GM23338 (cell line): Measurements from ENCODE around the gene PTPRN2. TPM values are rescaled to one million over a fixed set of nuclear protein-coding genes. Genes with fewer than 3 reads are reported as not detected.

Experiments used
- ATAC-seq: fragments of 200-7000 bp; cut with Tn5 transposase; 3 replicates; pipeline ENCODE4 v1.9.1; 2020
- DNase-seq: peaks from one replicate; pipeline ENCODE4 v3.0.0-alpha.2; 2015; ENCODE audit warnings: low spot score
- H2AFZ ChIP-seq: fragments of 200-600 bp; sonication (generic); 2 replicates; pipeline ENCODE4 v1.8.0; 2016; ENCODE audit warnings: antibody characterized with exemption, mild to moderate bottlenecking, moderate library complexity
- H3F3A ChIP-seq: fragments of 200-600 bp; sonication (generic); replicated peaks from 2 replicates; pipeline ENCODE4 v1.8.0; 2017; ENCODE audit warnings: antibody characterized with exemption, mixed run types, low read depth
- H3K27ac ChIP-seq: fragments of 200-600 bp; sonication (generic); 2 replicates; pipeline ENCODE4 v1.6.1; 2016; ENCODE audit warnings: low read depth
- H3K27me3 ChIP-seq: fragments of 200-600 bp; sonication (generic); 2 replicates; pipeline ENCODE4 v1.8.0; 2016; ENCODE audit warnings: mild to moderate bottlenecking, mixed run types, moderate library complexity; ENCODE audit not compliant: insufficient read depth
- H3K36me3 ChIP-seq: fragments of 200-600 bp; sonication (generic); 2 replicates; pipeline ENCODE4 v1.8.0; 2016; ENCODE audit warnings: mild to moderate bottlenecking; ENCODE audit not compliant: insufficient read depth
- H3K4me1 ChIP-seq: fragments of 200-600 bp; sonication (generic); 2 replicates; pipeline ENCODE4 v1.8.0; 2016; ENCODE audit warnings: mild to moderate bottlenecking, moderate library complexity; ENCODE audit not compliant: insufficient read depth
- H3K4me2 ChIP-seq: fragments of 200-600 bp; sonication (generic); 2 replicates; pipeline ENCODE4 v1.7.1; 2017; ENCODE audit warnings: mixed run types
- H3K4me3 ChIP-seq: fragments of 200-600 bp; sonication (generic); 2 replicates; pipeline ENCODE4 v1.6.1; 2016; ENCODE audit warnings: mixed run types
- H3K79me2 ChIP-seq: fragments of 200-600 bp; sonication (generic); replicated peaks from 2 replicates; pipeline ENCODE4 v1.8.0; 2017; ENCODE audit warnings: mild to moderate bottlenecking; ENCODE audit not compliant: insufficient read depth
- H3K9me2 ChIP-seq: fragments of 200-600 bp; sonication (generic); 2 replicates; pipeline ENCODE4 v1.8.0; 2017; ENCODE audit not compliant: insufficient read depth
- H4K20me1 ChIP-seq: fragments of 200-600 bp; sonication (generic); replicated peaks from 2 replicates; pipeline ENCODE4 v1.8.0; 2017; ENCODE audit warnings: mild to moderate bottlenecking; ENCODE audit not compliant: insufficient read depth
- H3K27ac Mint-ChIP-seq: 2 replicates; pipeline ENCODE4 v1.8.0; 2020; ENCODE audit warnings: inconsistent platforms, mild to moderate bottlenecking, moderate library complexity, mixed read lengths
- H3K27me3 Mint-ChIP-seq: 3 replicates; pipeline ENCODE4 v1.8.0; 2022; ENCODE audit warnings: low read depth, mild to moderate bottlenecking, moderate library complexity, mixed read lengths, inconsistent platforms; ENCODE audit not compliant: insufficient read depth, poor library complexity
- H3K36me3 Mint-ChIP-seq: 3 replicates; pipeline ENCODE4 v1.8.0; 2021; ENCODE audit warnings: low read depth, mild to moderate bottlenecking, inconsistent platforms, moderate library complexity, mixed read lengths
- H3K4me1 Mint-ChIP-seq: 3 replicates; pipeline ENCODE4 v1.8.0; 2020; ENCODE audit warnings: mild to moderate bottlenecking, inconsistent platforms, mixed read lengths
- H3K4me3 Mint-ChIP-seq: 3 replicates; pipeline ENCODE4 v1.8.0; 2021; ENCODE audit warnings: moderate library complexity, mild to moderate bottlenecking, inconsistent platforms, mixed read lengths
- H3K9me3 Mint-ChIP-seq: 3 replicates; pipeline ENCODE4 v1.8.0; 2020; ENCODE audit warnings: moderate library complexity, mild to moderate bottlenecking, inconsistent platforms, mixed read lengths
- CREB1 ChIP-seq: fragments of 250-450 bp; sonication (Bioruptor Pico); IDR thresholded peaks from 2 replicates; pipeline ENCODE4 v1.5.0; 2020; ENCODE audit warnings: low read depth, mild to moderate bottlenecking, moderate library complexity
- EZH2 ChIP-seq: fragments of 200-600 bp; sonication (generic); IDR thresholded peaks from one replicate; pipeline ENCODE4 v1.8.0; 2017; ENCODE audit warnings: antibody characterized with exemption, mild to moderate bottlenecking, low read depth; ENCODE audit not compliant: unreplicated experiment
- EZH2phosphoT487 ChIP-seq: fragments of 200-600 bp; sonication (generic); IDR thresholded peaks from one replicate; pipeline ENCODE4 v1.8.1; 2018; ENCODE audit warnings: antibody characterized with exemption; ENCODE audit not compliant: unreplicated experiment
- JUNB ChIP-seq: IDR thresholded peaks from one replicate; pipeline ENCODE4 v1.6.1; 2016; ENCODE audit warnings: antibody characterized with exemption; ENCODE audit not compliant: unreplicated experiment
- NANOG ChIP-seq: IDR thresholded peaks from 2 replicates; pipeline ENCODE4 v1.6.1; 2016; ENCODE audit warnings: antibody characterized with exemption, borderline replicate concordance
- POLR2AphosphoS5 ChIP-seq: IDR thresholded peaks from 2 replicates; pipeline ENCODE4 v1.6.1; 2016; ENCODE audit warnings: antibody characterized with exemption, low read depth
- STAT1 ChIP-seq: IDR thresholded peaks from one replicate; pipeline ENCODE4 v1.6.1; 2016; ENCODE audit warnings: antibody characterized with exemption; ENCODE audit not compliant: unreplicated experiment
- ZNF114 ChIP-seq: fragments of 250-450 bp; sonication (Bioruptor Pico); IDR thresholded peaks from 2 replicates; pipeline ENCODE4 v1.5.0; 2020; ENCODE audit warnings: mild to moderate bottlenecking, moderate library complexity
- ZNF331 ChIP-seq: fragments of 250-450 bp; sonication (Bioruptor Pico); IDR thresholded peaks from 2 replicates; pipeline ENCODE4 v1.5.0; 2020; ENCODE audit warnings: low read depth, mild to moderate bottlenecking, moderate library complexity
- polyA plus RNA-seq: library from polyadenylated mRNA; unstranded; fragments of >200 nt; fragmentation: Nextera tagmentation; extraction: Ambion mirVana; gene quantifications from 2 replicates; pipeline ENCODE4 v1.2.1, GENCODE V29; 2016
- total RNA-seq: library from RNA; depleted of rRNA; stranded (reverse); fragments of >200 nt; shearing (Covaris generic); gene quantifications from 2 replicates; pipeline ENCODE4 v1.2.3, GENCODE V29; 2014
- TF ChIP-seq, protein P1 (sequence below), 2 experiments: fragments of 200-600 bp in 1 of 2; sonication (generic) in 1 of 2; conservative IDR thresholded peaks; 2 replicates each; pipeline versions ENCODE4 v1.5.1 to v1.6.1; 2016 to 2017; ENCODE audit warnings: antibody characterized with exemption in 2 of 2, low read depth in 2 of 2, mild to moderate bottlenecking in 2 of 2, moderate library complexity in 1 of 2
- TF ChIP-seq, protein P2 (sequence below): IDR thresholded peaks from 2 replicates; pipeline ENCODE4 v1.6.1; 2016; ENCODE audit warnings: antibody characterized with exemption
- TF ChIP-seq, protein P3 (sequence below): IDR thresholded peaks from one replicate; pipeline ENCODE4 v1.6.1; 2018; ENCODE audit warnings: antibody characterized with exemption; ENCODE audit not compliant: unreplicated experiment
- TF ChIP-seq, protein P4 (sequence below): fragments of 250-450 bp; sonication (Bioruptor Pico); IDR thresholded peaks from 2 replicates; pipeline ENCODE4 v1.5.0; 2020; ENCODE audit warnings: mild to moderate bottlenecking, moderate library complexity

PTPRN2 gene
- total and polyA plus RNA-seq, 2 experiments from 2014 or later: 0.87 to 4.0 TPM

DNA sequence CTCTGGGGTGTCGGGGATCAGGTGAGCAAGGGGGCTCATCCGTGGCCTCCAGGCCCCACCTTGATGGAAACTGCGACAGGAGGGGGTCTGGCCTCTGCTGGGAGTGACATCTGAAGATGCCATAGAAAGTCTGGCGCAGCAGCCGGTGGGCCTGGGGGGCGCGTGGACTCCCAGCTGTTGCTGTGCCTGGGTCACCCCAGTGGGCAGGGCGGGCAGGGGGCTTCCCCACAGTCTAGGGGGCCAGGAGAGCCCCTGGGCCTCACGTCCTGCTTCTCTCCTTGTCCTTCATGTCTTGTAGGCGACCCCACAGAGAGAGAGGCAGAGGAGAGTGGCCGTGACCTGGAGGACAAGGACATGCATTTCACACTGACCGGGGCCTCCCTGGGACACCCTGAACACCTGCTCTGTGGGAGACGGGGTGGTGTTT, 800.3 kb downstream of the PTPRN2 start:
- Histone ChIP-seq H3K27ac (no peak overlapping the region), H2AFZ (no peak overlapping the region), H3K27me3 (no peaks in the 10 kb centered on the region), H3K4me2 (no peak overlapping the region), H3K79me2 (no peaks in the 10 kb centered on the region), H3K9me2 (no peaks in the 10 kb centered on the region), H3F3A (no peaks in the 10 kb centered on the region), H3K36me3 (no peaks in the 10 kb centered on the region; the same call in 1 of the 2 replicates), H4K20me1 (no peaks in the 10 kb centered on the region), H3K4me3 (no peak overlapping the region), H3K4me1 (no peaks in the 10 kb centered on the region)
- H3K27me3 Mint-ChIP-seq: peaks cover 5% of the 10 kb centered on the region
- peaks cover 32% of the 10 kb centered on the region for H3K36me3 Mint-ChIP-seq
- no peak for TF ChIP-seq NANOG
- no peak for TF ChIP-seq ZNF114
- TF ChIP-seq, protein P1, sequence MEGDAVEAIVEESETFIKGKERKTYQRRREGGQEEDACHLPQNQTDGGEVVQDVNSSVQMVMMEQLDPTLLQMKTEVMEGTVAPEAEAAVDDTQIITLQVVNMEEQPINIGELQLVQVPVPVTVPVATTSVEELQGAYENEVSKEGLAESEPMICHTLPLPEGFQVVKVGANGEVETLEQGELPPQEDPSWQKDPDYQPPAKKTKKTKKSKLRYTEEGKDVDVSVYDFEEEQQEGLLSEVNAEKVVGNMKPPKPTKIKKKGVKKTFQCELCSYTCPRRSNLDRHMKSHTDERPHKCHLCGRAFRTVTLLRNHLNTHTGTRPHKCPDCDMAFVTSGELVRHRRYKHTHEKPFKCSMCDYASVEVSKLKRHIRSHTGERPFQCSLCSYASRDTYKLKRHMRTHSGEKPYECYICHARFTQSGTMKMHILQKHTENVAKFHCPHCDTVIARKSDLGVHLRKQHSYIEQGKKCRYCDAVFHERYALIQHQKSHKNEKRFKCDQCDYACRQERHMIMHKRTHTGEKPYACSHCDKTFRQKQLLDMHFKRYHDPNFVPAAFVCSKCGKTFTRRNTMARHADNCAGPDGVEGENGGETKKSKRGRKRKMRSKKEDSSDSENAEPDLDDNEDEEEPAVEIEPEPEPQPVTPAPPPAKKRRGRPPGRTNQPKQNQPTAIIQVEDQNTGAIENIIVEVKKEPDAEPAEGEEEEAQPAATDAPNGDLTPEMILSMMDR (conservative IDR thresholded peaks at IDR 0.05; ENCODE audit: low read depth in 2 of 2): no peak
- TF ChIP-seq STAT1: no peak
- no peak for TF ChIP-seq POLR2AphosphoS5
- TF ChIP-seq, protein P2, sequence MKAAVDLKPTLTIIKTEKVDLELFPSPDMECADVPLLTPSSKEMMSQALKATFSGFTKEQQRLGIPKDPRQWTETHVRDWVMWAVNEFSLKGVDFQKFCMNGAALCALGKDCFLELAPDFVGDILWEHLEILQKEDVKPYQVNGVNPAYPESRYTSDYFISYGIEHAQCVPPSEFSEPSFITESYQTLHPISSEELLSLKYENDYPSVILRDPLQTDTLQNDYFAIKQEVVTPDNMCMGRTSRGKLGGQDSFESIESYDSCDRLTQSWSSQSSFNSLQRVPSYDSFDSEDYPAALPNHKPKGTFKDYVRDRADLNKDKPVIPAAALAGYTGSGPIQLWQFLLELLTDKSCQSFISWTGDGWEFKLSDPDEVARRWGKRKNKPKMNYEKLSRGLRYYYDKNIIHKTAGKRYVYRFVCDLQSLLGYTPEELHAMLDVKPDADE: no peak
- no peak for TF ChIP-seq JUNB
- TF ChIP-seq ZNF331: no peak
- no peak for TF ChIP-seq EZH2phosphoT487
- TF ChIP-seq, protein P3, sequence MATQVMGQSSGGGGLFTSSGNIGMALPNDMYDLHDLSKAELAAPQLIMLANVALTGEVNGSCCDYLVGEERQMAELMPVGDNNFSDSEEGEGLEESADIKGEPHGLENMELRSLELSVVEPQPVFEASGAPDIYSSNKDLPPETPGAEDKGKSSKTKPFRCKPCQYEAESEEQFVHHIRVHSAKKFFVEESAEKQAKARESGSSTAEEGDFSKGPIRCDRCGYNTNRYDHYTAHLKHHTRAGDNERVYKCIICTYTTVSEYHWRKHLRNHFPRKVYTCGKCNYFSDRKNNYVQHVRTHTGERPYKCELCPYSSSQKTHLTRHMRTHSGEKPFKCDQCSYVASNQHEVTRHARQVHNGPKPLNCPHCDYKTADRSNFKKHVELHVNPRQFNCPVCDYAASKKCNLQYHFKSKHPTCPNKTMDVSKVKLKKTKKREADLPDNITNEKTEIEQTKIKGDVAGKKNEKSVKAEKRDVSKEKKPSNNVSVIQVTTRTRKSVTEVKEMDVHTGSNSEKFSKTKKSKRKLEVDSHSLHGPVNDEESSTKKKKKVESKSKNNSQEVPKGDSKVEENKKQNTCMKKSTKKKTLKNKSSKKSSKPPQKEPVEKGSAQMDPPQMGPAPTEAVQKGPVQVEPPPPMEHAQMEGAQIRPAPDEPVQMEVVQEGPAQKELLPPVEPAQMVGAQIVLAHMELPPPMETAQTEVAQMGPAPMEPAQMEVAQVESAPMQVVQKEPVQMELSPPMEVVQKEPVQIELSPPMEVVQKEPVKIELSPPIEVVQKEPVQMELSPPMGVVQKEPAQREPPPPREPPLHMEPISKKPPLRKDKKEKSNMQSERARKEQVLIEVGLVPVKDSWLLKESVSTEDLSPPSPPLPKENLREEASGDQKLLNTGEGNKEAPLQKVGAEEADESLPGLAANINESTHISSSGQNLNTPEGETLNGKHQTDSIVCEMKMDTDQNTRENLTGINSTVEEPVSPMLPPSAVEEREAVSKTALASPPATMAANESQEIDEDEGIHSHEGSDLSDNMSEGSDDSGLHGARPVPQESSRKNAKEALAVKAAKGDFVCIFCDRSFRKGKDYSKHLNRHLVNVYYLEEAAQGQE: no peak
- no peak for TF ChIP-seq EZH2
- TF ChIP-seq CREB1: no peak
- TF ChIP-seq, protein P4, sequence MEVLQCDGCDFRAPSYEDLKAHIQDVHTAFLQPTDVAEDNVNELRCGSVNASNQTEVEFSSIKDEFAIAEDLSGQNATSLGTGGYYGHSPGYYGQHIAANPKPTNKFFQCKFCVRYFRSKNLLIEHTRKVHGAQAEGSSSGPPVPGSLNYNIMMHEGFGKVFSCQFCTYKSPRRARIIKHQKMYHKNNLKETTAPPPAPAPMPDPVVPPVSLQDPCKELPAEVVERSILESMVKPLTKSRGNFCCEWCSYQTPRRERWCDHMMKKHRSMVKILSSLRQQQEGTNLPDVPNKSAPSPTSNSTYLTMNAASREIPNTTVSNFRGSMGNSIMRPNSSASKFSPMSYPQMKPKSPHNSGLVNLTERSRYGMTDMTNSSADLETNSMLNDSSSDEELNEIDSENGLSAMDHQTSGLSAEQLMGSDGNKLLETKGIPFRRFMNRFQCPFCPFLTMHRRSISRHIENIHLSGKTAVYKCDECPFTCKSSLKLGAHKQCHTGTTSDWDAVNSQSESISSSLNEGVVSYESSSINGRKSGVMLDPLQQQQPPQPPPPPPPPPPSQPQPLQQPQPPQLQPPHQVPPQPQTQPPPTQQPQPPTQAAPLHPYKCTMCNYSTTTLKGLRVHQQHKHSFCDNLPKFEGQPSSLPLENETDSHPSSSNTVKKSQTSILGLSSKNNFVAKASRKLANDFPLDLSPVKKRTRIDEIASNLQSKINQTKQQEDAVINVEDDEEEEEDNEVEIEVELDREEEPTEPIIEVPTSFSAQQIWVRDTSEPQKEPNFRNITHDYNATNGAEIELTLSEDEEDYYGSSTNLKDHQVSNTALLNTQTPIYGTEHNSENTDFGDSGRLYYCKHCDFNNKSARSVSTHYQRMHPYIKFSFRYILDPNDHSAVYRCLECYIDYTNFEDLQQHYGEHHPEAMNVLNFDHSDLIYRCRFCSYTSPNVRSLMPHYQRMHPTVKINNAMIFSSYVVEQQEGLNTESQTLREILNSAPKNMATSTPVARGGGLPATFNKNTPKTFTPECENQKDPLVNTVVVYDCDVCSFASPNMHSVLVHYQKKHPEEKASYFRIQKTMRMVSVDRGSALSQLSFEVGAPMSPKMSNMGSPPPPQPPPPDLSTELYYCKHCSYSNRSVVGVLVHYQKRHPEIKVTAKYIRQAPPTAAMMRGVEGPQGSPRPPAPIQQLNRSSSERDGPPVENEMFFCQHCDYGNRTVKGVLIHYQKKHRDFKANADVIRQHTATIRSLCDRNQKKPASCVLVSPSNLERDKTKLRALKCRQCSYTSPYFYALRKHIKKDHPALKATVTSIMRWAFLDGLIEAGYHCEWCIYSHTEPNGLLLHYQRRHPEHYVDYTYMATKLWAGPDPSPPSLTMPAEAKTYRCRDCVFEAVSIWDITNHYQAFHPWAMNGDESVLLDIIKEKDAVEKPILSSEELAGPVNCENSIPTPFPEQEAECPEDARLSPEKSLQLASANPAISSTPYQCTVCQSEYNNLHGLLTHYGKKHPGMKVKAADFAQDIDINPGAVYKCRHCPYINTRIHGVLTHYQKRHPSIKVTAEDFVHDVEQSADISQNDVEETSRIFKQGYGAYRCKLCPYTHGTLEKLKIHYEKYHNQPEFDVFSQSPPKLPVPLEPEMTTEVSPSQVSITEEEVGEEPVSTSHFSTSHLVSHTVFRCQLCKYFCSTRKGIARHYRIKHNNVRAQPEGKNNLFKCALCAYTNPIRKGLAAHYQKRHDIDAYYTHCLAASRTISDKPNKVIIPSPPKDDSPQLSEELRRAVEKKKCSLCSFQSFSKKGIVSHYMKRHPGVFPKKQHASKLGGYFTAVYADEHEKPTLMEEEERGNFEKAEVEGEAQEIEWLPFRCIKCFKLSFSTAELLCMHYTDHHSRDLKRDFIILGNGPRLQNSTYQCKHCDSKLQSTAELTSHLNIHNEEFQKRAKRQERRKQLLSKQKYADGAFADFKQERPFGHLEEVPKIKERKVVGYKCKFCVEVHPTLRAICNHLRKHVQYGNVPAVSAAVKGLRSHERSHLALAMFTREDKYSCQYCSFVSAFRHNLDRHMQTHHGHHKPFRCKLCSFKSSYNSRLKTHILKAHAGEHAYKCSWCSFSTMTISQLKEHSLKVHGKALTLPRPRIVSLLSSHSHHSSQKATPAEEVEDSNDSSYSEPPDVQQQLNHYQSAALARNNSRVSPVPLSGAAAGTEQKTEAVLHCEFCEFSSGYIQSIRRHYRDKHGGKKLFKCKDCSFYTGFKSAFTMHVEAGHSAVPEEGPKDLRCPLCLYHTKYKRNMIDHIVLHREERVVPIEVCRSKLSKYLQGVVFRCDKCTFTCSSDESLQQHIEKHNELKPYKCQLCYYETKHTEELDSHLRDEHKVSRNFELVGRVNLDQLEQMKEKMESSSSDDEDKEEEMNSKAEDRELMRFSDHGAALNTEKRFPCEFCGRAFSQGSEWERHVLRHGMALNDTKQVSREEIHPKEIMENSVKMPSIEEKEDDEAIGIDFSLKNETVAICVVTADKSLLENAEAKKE (CRISPR knock-in tag): no peak
- DNase-seq: no peak
- no peak overlapping the region for H3K4me3 Mint-ChIP-seq
- H3K9me3 Mint-ChIP-seq: peaks cover 92% of the 10 kb centered on the region
- H3K4me1 Mint-ChIP-seq: no peaks in the 10 kb centered on the region
- no peak overlapping the region for H3K27ac Mint-ChIP-seq
- no peak for ATAC-seq
